DOHH2 (cell line): ENCODE data around the gene ZNF205.

Source experiments
- H3F3A ChIP-seq: fragments of 200-600 bp; sonication (generic), shearing (Covaris generic); 2 replicates; pipeline ENCODE4 v1.6.0; 2016; ENCODE audit warnings: antibody characterized with exemption, mild to moderate bottlenecking; ENCODE audit not compliant: control insufficient read depth, insufficient read depth
- H3K27ac ChIP-seq: fragments of 200-600 bp; sonication (generic); 2 replicates; pipeline ENCODE4 v1.5.1; 2014; ENCODE audit warnings: low read depth, mild to moderate bottlenecking, low read length, moderate library complexity
- H3K27me3 ChIP-seq: fragments of 200-600 bp; sonication (generic); 2 replicates; pipeline ENCODE4 v1.6.1; 2014; ENCODE audit warnings: mild to moderate bottlenecking, low read length, mixed read lengths; ENCODE audit not compliant: control insufficient read depth
- H3K36me3 ChIP-seq: fragments of 200-600 bp; sonication (generic); 2 replicates; pipeline ENCODE4 v1.6.1; 2014; ENCODE audit warnings: mild to moderate bottlenecking, low read length, moderate library complexity, mixed read lengths; ENCODE audit not compliant: control insufficient read depth
- H3K4me1 ChIP-seq: fragments of 200-600 bp; sonication (generic); 2 replicates; pipeline ENCODE4 v1.6.1; 2014; ENCODE audit warnings: mild to moderate bottlenecking, low read length, mixed read lengths; ENCODE audit not compliant: control insufficient read depth
- H3K4me2 ChIP-seq: fragments of 200-600 bp; sonication (generic); 2 replicates; pipeline ENCODE4 v1.6.0; 2014; ENCODE audit warnings: mild to moderate bottlenecking, low read length, moderate library complexity
- H3K4me3 ChIP-seq: fragments of 200-600 bp; sonication (generic); 2 replicates; pipeline ENCODE4 v1.5.1; 2014; ENCODE audit warnings: mild to moderate bottlenecking, low read length, mixed read lengths
- H3K79me2 ChIP-seq: fragments of 200-600 bp; sonication (generic); 2 replicates; pipeline ENCODE4 v1.6.1; 2014; ENCODE audit warnings: mild to moderate bottlenecking, low read length, mixed read lengths; ENCODE audit not compliant: control insufficient read depth
- H3K9me2 ChIP-seq: fragments of 200-600 bp; sonication (generic); replicated peaks from 2 replicates; pipeline ENCODE4 v1.6.1; 2014; ENCODE audit warnings: mild to moderate bottlenecking, low read length, mixed read lengths; ENCODE audit not compliant: control insufficient read depth
- H3K9me3 ChIP-seq: fragments of 200-600 bp; sonication (generic); 2 replicates; pipeline ENCODE4 v1.6.1; 2014; ENCODE audit warnings: antibody characterized with exemption, low read length, mixed read lengths; ENCODE audit not compliant: control insufficient read depth, insufficient read depth
- H4K20me1 ChIP-seq: fragments of 200-600 bp; sonication (generic); 2 replicates; pipeline ENCODE4 v1.6.0; 2014; ENCODE audit warnings: low read depth, mild to moderate bottlenecking, antibody characterized with exemption, low read length, moderate library complexity; ENCODE audit not compliant: control insufficient read depth, insufficient read depth
- EZH2phosphoT487 ChIP-seq: fragments of 200-600 bp; sonication (generic); IDR thresholded peaks from 2 replicates; pipeline ENCODE4 v1.6.1; 2017; ENCODE audit warnings: borderline replicate concordance, mild to moderate bottlenecking, antibody characterized with exemption, low read length, moderate library complexity, mixed read lengths
- TF ChIP-seq, protein P1 (sequence below): fragments of 200-600 bp; sonication (generic); IDR thresholded peaks from one replicate; pipeline ENCODE4 v1.5.1; 2014; ENCODE audit warnings: antibody characterized with exemption, mild to moderate bottlenecking, low read depth, low read length; ENCODE audit not compliant: poor library complexity, severe bottlenecking

Gene ZNF205

DNA sequence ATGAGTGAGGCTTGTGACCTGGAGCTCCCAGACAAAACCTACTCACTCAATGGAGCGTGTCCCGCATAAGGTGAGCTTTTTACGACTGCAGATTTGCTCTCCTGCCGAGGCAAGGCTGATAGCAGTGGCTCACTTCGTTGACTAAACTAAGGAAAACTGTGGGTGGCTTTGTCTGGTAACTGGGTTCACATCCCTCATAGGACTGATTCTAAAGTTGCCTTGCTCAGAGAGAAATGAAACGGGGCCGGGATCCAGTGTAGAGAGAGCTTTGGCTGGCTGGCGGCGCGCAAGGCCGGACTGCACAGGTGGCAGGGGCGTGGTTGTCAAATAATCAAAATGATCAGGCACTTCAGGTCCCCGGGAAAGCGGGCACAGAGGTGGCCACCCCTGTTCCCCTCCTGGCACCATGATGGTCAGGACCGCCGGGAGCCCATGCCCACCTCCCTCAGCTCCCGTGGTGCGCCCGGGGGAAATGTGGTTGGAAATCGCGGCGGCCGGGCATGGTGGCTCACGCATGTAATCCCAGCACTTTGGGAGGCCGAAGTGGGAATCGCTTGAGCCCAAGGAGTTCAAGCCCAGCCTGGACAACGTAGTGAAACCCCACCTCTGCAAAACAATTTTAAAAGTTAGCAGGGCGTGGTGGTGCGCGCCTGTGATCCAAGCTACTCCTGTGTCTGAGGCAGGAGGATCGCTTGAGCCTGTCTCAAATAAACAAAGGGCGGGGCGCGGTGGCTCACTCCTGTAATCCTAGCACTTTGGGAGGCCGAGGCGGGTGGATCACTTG lies 49.0 kb downstream of the ZNF205 start:
- no peaks in the 10 kb centered on the region for H3K9me3 ChIP-seq
- H4K20me1 ChIP-seq: no peaks in the 10 kb centered on the region
- H3K4me2 ChIP-seq: 0 out of 2 replicates have a peak overlapping the region, but pooled peaks have one; percentile 19
- H3K27ac ChIP-seq: no peak overlapping the region
- peaks cover under 1% of the 10 kb centered on the region; the same call in 1 of the 2 replicates for H3F3A ChIP-seq
- H3K36me3 ChIP-seq: no peaks in the 10 kb centered on the region
- no peaks in the 10 kb centered on the region for H3K9me2 ChIP-seq
- TF ChIP-seq EZH2phosphoT487: no peak
- TF ChIP-seq, protein P1, sequence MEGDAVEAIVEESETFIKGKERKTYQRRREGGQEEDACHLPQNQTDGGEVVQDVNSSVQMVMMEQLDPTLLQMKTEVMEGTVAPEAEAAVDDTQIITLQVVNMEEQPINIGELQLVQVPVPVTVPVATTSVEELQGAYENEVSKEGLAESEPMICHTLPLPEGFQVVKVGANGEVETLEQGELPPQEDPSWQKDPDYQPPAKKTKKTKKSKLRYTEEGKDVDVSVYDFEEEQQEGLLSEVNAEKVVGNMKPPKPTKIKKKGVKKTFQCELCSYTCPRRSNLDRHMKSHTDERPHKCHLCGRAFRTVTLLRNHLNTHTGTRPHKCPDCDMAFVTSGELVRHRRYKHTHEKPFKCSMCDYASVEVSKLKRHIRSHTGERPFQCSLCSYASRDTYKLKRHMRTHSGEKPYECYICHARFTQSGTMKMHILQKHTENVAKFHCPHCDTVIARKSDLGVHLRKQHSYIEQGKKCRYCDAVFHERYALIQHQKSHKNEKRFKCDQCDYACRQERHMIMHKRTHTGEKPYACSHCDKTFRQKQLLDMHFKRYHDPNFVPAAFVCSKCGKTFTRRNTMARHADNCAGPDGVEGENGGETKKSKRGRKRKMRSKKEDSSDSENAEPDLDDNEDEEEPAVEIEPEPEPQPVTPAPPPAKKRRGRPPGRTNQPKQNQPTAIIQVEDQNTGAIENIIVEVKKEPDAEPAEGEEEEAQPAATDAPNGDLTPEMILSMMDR: no peak
- peaks cover 21% of the 10 kb centered on the region for H3K27me3 ChIP-seq
- no peaks in the 10 kb centered on the region for H3K79me2 ChIP-seq
- H3K4me1 ChIP-seq: peaks cover 36% of the 10 kb centered on the region
- no peak overlapping the region for H3K4me3 ChIP-seq

DNA sequence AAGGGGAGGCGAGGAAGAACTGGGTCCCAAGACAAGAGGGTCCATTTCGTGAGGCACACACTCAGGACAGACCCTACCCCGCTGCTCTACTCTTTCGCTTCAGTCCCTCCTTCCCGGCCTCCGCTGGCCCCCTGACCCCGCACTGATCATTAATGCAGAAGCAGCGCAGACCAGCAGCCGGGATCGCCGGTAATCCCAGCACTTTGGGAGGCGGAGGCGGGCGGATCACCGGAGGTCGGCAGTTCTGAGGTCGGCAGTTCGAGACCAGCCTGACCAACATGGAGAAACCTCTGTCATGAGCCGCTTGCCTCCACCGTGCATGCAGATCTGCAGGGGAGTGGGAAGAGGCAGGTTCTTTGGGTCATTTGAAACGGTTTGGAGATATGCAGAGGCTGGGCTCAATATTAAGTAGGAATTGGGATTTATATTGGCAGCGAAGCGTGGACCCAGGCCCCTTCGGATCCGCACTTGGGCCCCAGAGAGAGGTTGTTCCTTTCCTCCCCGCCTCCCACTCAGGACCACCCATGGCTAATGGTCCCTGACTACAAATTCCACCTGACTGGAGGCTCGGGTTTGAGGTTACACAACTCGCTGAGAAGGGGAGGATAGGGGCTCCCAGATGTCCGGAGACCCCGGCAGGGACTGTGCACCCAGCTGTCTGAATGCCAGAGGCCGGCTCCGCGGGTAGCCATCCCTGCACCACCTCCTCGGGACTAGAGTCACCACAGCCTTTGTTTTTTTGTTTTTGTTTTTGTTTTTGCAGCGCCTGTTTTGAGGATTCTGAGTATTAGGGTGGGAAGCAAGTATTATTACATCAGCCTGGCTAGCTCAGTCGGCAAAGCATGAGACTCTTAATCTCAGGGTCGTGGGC lies 52.0 kb downstream of the ZNF205 start:
- no peaks in the 10 kb centered on the region for H4K20me1 ChIP-seq
- H3K4me1 ChIP-seq: peaks cover 27% of the 10 kb centered on the region
- H3K79me2 ChIP-seq: no peaks in the 10 kb centered on the region
- no peak overlapping the region for H3K4me2 ChIP-seq
- TF ChIP-seq, protein P1: no peak
- no peak for TF ChIP-seq EZH2phosphoT487
- H3K9me2 ChIP-seq: no peaks in the 10 kb centered on the region
- H3K27ac ChIP-seq: no peak overlapping the region
- H3K36me3 ChIP-seq: no peaks in the 10 kb centered on the region
- H3F3A ChIP-seq: no peaks in the 10 kb centered on the region; the same call in 1 of the 2 replicates
- H3K27me3 ChIP-seq: peaks cover 3% of the 10 kb centered on the region; the same call in 1 of the 2 replicates
- no peak overlapping the region for H3K4me3 ChIP-seq
- no peaks in the 10 kb centered on the region for H3K9me3 ChIP-seq

DNA sequence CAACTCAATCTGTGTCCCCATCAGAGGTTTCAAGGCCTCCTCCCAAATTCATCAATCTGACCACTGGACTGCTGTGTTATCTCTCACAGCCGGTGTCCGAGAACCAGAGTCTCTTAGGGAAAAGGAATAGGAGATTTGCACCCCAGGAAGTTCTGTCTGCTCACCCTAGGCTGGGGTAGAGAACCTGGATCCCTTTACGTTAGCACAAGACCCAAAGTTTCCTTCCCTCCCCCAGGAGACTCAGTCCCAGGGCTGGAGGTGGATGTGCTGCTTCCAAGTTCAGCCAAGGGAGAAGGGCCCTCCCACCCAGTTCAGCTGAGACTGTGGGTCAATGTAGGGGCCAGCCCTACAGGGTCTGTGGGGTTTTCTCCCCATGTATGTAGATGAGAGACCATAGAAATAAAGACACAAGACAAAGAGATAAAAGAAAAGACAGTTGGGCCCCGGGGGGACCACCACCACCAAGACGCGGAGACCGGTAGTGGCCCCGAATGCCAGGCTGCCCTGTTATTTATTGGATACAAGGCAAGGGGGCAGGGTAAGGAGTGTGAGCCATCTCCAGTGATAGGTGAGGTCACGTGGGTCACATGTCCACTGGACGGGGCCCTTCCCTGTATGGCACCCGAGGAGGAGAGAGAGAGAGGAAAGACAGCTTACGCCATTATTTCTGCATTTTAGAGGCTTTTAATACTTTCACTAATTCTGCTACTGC lies 52.9 kb downstream of the ZNF205 start:
- TF ChIP-seq, protein P1: no peak
- no peak for TF ChIP-seq EZH2phosphoT487
- Histone ChIP-seq H3F3A (no peaks in the 10 kb centered on the region; the same call in 1 of the 2 replicates), H4K20me1 (no peaks in the 10 kb centered on the region), H3K79me2 (no peaks in the 10 kb centered on the region), H3K4me2 (peak overlapping the region; percentile 65), H3K9me2 (no peaks in the 10 kb centered on the region), H3K4me1 (peaks cover 19% of the 10 kb centered on the region), H3K27me3 (peaks cover 9% of the 10 kb centered on the region), H3K9me3 (no peaks in the 10 kb centered on the region), H3K36me3 (no peaks in the 10 kb centered on the region), H3K27ac (no peak overlapping the region), H3K4me3 (peak overlapping the region; percentile 53)
